HG03108 (cell line): ENCODE measurements around the gene SPRTN.

Experiments used
- ATAC-seq: cut with Tn5 transposase; IDR thresholded peaks from one replicate; pipeline ENCODE4 v1.9.1; 2021; ENCODE audit warnings: moderate library complexity; ENCODE audit not compliant: unreplicated experiment

Gene SPRTN

GRCh38 chr1:231338270-231339128, at the start of gene SPRTN:
Gene SPRTN, plus strand, starts transcription at chr1:231338293. Its CDS starts 91 bp downstream, at chr1:231338384.
- ATAC-seq, result peak; percentile 12

- ATAC-seq, result no peak
Measured at GRCh38 chr1:231295938-231296337, 42.2 kb upstream of the SPRTN start.

- no peak for ATAC-seq
Measured at GRCh38 chr1:231301990-231302389, 36.1 kb upstream of the SPRTN start.

GRCh38 chr1:231310391-231310934, 27.6 kb upstream of the SPRTN start:
- no peak for ATAC-seq

GRCh38 chr1:231311720-231312431, 26.2 kb upstream of the SPRTN start:
- no peak for ATAC-seq

- no peak for ATAC-seq
Measured at GRCh38 chr1:231312432-231312788, 25.7 kb upstream of the SPRTN start.

GRCh38 chr1:231313661-231314060, 24.4 kb upstream of the SPRTN start:
- ATAC-seq, result no peak

- ATAC-seq, result no peak
Measured at GRCh38 chr1:231315887-231316286, 22.2 kb upstream of the SPRTN start.

- no peak for ATAC-seq
Measured at GRCh38 chr1:231317306-231318014, 20.6 kb upstream of the SPRTN start.

- ATAC-seq, result no peak
Measured at GRCh38 chr1:231318015-231318355, 20.1 kb upstream of the SPRTN start.

- no peak for ATAC-seq
Measured at GRCh38 chr1:231318568-231318967, 19.5 kb upstream of the SPRTN start.

GRCh38 chr1:231319080-231319479, 19.0 kb upstream of the SPRTN start:
- ATAC-seq, result no peak

GRCh38 chr1:231322880-231323530, 15.1 kb upstream of the SPRTN start:
- ATAC-seq, result no peak

GRCh38 chr1:231324660-231325059, 13.4 kb upstream of the SPRTN start:
- ATAC-seq, result no peak

- ATAC-seq, result no peak
Measured at GRCh38 chr1:231326248-231326647, 11.8 kb upstream of the SPRTN start.

GRCh38 chr1:231327617-231328016, 10.5 kb upstream of the SPRTN start:
- ATAC-seq, result no peak

GRCh38 chr1:231329483-231329882, 8.6 kb upstream of the SPRTN start:
- ATAC-seq, result peak; percentile 53

- no peak for ATAC-seq
Measured at GRCh38 chr1:231332761-231333160, 5.3 kb upstream of the SPRTN start.

- ATAC-seq, result no peak
Measured at GRCh38 chr1:231334079-231334666, 3.9 kb upstream of the SPRTN start.

- no peak for ATAC-seq
Measured at GRCh38 chr1:231334952-231335351, 3.1 kb upstream of the SPRTN start.
